ENCODE results near the gene ALDH3B1. TPM values are rescaled to one million over a fixed set of nuclear protein-coding genes. Genes with fewer than 3 reads are reported as not detected.
"Not testable (repeated sequence)": the region's sequence is repeated elsewhere in the genome, so short reads cannot be mapped to it uniquely, and the experiment has no call there.

Gene ALDH3B1, protein sequence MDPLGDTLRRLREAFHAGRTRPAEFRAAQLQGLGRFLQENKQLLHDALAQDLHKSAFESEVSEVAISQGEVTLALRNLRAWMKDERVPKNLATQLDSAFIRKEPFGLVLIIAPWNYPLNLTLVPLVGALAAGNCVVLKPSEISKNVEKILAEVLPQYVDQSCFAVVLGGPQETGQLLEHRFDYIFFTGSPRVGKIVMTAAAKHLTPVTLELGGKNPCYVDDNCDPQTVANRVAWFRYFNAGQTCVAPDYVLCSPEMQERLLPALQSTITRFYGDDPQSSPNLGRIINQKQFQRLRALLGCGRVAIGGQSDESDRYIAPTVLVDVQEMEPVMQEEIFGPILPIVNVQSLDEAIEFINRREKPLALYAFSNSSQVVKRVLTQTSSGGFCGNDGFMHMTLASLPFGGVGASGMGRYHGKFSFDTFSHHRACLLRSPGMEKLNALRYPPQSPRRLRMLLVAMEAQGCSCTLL
- 10 to 100 TPM in 2 of 6 donors, 1 to 10 TPM in 4; 3.2 to 13.7 (median 8.0) TPM for total RNA-seq
- polyA plus RNA-seq, result 1 to 10 TPM; 6.4 to 9.5 TPM

DNA sequence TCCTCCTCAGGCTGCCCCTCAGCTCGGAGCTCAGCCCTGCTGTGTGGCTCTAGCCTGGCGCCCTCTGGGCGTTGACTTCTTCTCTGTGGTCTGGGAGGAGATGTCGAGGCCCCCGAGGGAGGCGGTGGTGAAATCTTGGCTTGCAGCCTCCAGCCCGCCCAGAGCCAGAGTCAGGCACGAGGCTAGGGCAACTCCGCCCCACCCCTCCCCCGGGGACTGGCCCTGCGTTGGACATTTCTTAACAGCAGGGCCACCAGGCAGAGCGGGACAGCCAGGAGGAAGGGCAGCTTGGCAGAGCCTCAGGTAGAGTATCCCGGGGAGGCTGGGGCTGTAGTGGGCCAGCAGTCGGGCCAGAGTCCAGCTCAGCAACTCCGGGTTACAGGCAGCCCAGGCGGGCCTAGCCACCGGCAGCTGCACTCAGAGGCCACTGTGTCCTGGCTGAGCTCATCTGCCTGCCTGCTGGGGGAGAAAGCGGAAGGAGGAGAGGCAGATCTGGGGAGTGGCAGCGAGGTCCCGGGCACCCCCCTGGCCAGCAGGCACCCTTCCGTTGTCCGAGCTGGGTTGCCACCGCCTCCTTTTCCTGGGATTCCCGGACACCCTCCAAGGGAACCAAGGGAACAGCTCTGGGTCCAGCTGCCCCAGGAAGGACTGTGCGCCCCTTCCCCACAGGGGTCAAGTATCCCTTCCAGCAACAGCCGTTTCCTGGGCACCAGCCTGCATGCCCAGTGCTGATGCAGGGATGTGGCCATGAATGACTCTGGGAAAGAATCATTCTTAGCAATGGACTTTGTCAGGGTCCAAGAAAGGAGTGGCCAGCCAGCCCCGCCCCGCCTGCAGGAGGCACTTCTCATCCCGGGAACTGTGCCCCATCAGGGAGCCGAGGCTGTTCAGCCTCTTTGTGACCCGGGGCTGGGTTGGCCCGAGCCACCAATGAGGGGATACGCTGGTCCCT is at the start of gene ALDH3B1:
ALDH3B1 (plus strand) TSS at position 238 of the 952 bp plus-strand sequence. CDS start 4,971 bp downstream, outside the sequence.
- H3K36me3 ChIP-seq, result no peaks in the 10 kb centered on the region
- WGBS, 2 donors, result 7 to 14% methylated on average over 25 to 33 of the region's 33 CpGs
- H3K4me3 ChIP-seq, result peak within 1 kb of the TSS in 3 of 4 donors; percentile 1 to 35 (median 22)
- peaks cover 26 to 35% (median 27%) of the 10 kb centered on the region in 3 donors for H3K4me1 ChIP-seq
- ATAC-seq (peak; percentile 71 to 81 (median 80)), DNase-seq (peak; percentile 84 to 93 (median 89)), FAIRE-seq (no peak)
- no peaks in the 10 kb centered on the region for H3K27me3 ChIP-seq
- no peaks in the 10 kb centered on the region for H3K9me3 ChIP-seq
- intact Hi-C loops (cut with DNase I), result no loop called here
- H3K27ac ChIP-seq, result peak within 1 kb of the TSS; percentile 80 to 89 (median 84)
- TF ChIP-seq, protein P1, sequence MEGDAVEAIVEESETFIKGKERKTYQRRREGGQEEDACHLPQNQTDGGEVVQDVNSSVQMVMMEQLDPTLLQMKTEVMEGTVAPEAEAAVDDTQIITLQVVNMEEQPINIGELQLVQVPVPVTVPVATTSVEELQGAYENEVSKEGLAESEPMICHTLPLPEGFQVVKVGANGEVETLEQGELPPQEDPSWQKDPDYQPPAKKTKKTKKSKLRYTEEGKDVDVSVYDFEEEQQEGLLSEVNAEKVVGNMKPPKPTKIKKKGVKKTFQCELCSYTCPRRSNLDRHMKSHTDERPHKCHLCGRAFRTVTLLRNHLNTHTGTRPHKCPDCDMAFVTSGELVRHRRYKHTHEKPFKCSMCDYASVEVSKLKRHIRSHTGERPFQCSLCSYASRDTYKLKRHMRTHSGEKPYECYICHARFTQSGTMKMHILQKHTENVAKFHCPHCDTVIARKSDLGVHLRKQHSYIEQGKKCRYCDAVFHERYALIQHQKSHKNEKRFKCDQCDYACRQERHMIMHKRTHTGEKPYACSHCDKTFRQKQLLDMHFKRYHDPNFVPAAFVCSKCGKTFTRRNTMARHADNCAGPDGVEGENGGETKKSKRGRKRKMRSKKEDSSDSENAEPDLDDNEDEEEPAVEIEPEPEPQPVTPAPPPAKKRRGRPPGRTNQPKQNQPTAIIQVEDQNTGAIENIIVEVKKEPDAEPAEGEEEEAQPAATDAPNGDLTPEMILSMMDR (IDR thresholded peaks at IDR 0.05), result no peak

DNA sequence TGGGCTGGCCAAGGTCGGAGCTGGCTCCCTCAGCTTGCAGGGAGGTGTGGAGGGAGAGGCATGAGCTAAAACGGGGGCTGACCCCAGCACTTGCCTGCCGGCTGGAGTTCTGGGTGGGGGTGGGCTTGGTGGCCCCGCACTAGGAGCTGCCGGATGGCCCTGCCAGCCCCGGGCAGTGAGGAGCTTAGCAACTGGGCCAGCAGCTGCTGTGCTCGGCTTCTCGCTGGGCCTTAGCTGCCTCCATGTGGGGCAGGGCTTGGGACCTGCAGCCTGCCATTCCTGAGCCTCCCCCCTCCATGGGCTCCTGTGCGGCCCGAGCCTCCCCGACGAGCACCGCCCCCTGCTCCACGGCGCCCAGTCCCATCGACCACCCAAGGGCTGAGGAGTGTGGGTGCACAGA is 46.9 kb upstream of the ALDH3B1 start:
- intact Hi-C loops (cut with DNase I); DNase-seq; ATAC-seq; H3K27ac ChIP-seq; FAIRE-seq; H3K4me1 ChIP-seq; H3K9me3 ChIP-seq; H3K27me3 ChIP-seq; H3K36me3 ChIP-seq; H3K4me3 ChIP-seq: not testable (repeated sequence)
- 84 to 85% methylated on average over 13 to 16 of the region's 16 CpGs for WGBS, 2 donors

DNA sequence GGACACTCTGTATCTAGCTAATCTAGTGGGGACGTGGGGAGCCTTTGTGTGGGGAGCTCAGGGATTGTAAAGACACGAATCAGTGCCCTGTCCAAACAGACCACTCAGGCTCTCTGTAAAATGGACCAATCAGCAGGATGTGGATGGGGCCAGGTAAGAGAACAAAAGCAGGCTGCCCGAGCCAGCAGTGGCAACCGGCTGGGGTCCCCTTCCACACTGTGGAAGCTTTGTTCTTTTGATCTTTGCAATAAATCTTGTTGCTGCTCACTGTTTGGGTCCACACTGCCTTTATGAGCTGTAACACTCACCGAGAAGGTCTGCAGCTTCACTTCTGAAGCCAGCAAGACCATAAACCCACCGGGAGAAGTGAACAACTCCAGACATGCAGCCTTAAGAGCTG is 46.2 kb upstream of the ALDH3B1 start:
- H3K27me3 ChIP-seq; DNase-seq; H3K27ac ChIP-seq; H3K9me3 ChIP-seq; H3K36me3 ChIP-seq; H3K4me3 ChIP-seq; intact Hi-C loops (cut with DNase I); ATAC-seq; FAIRE-seq; H3K4me1 ChIP-seq: not testable (repeated sequence)
- 58 to 67% methylated on average over 6 of the region's 6 CpGs for WGBS, 2 donors

DNA sequence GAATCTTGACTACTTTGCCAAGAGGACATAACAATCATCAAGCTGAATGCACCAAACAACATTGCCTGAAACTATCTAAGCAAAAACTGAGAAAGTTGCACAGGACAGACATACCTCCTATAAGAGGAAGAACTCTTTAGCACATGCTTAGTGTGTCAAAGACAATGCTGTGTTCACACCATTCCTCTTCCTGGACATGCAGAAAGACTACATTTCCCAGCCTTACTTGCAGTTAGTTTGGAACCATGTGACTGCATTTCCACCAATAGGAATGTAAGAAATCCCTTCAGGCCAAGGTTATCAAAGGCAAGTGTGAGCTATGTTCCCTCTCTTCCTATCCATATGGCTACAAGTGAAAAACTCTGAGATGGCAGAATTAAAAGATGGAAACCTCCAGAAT is 45.4 kb upstream of the ALDH3B1 start:
- FAIRE-seq; intact Hi-C loops (cut with DNase I); H3K4me3 ChIP-seq: not testable (repeated sequence)

DNA sequence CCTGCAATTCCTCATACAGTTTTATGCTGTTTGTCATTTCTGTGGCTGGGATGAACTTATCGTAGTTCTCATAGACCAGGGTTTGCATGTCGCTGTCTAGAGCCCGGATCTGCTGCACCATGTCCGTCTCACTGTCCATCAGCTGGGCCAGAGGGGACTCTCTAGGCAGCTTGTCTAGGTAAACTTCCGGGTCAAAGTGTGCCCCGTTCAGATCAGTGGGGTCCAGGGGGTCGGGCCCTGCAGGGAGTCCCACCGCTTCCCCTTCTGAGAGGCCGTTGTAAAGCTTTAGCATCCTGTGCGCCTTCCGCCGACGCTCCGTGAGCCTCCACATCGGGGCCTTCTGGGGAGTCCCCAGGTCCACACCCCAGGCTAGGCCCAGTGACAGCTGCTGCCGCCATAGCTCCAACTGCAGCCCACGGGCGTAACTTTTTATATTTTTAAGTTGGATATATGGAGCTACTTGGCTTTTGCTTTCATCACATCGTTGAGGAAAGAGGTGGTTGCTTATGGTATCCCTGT is 44.2 kb upstream of the ALDH3B1 start:
- WGBS, 2 donors, result 89 to 91% methylated on average over 19 of the region's 19 CpGs
- not testable (repeated sequence) for DNase-seq, H3K4me3 ChIP-seq

More for the DNA sequence above, 45.4 kb upstream of the ALDH3B1 start:
- not testable (repeated sequence) for H3K36me3 ChIP-seq, H3K4me1 ChIP-seq, H3K9me3 ChIP-seq, H3K27ac ChIP-seq, DNase-seq, ATAC-seq, H3K27me3 ChIP-seq

DNA sequence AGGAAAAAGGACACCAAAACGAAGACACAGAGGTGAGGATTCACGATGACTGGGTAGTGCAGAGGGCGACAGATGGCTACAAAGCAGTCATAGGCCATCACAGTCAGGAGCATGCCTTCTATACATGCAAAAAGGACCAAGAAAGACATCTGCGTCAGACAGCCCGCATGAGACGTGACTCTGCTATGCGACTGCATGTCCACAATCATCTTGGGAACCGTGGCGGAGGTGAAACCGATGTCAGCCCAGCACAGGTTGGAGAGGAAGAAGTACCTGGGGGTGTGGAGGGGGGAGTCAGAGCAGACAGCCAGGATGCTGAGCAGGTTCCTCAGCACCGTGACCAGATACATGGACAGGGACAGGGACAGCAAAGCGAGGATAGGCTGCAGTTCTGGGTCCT is 35.4 kb upstream of the ALDH3B1 start:
- H3K4me3 ChIP-seq; H3K27me3 ChIP-seq; intact Hi-C loops (cut with DNase I); FAIRE-seq; H3K9me3 ChIP-seq; DNase-seq; H3K27ac ChIP-seq; ATAC-seq; H3K36me3 ChIP-seq; H3K4me1 ChIP-seq: not testable (repeated sequence)
- WGBS, 2 donors, result 80 to 87% methylated on average over 12 of the region's 12 CpGs

More for the DNA sequence above, 44.2 kb upstream of the ALDH3B1 start:
- H3K27ac ChIP-seq; H3K4me1 ChIP-seq; intact Hi-C loops (cut with DNase I); FAIRE-seq; H3K9me3 ChIP-seq; ATAC-seq; H3K27me3 ChIP-seq; H3K36me3 ChIP-seq: not testable (repeated sequence)

DNA sequence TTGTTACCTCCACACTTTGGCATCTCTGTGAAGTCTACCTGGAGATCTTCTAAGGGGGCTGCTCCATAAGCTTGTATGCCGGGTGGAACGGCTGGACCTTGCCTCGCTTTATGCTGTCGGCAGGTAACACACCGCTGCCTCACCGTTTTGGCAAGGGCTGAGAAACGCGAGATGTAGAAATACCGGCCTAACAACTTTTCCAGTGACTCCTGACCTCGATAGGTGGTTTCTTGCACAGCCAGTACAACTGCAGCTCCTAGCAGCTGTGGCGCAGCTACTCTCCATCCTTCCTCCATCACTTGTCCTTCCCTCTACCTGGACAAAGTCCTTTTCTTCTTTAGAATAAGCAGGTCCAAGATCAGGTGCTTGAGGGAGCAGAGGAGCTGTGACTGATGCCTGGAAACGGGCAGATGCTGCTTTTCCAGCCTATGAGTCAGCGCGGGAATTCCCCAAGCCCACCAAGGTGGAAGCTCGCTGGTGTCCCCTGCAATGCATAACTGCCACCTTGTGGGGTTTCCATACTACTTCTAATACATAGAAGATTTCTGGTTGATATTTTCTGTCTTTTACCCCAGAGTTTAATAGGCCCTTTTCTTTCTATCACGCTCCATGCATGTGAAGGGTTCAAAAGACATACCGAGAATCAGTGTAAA is 31.2 kb upstream of the ALDH3B1 start:
- 29 to 32% methylated on average over 17 of the region's 17 CpGs for WGBS, 2 donors
- H3K27me3 ChIP-seq; FAIRE-seq; H3K9me3 ChIP-seq; intact Hi-C loops (cut with DNase I); H3K4me1 ChIP-seq; H3K36me3 ChIP-seq: not testable (repeated sequence)
- Histone ChIP-seq H3K27ac (peak overlapping the region in 3 of 4 donors; percentile 31 to 47 (median 46)), H3K4me3 (peak overlapping the region in 2 of 4 donors; percentile 16 to 20)
- DNase-seq, result peak in 5 of 6 donors; percentile 78 to 91 (median 85)
- ATAC-seq, result peak in 3 of 4 donors; percentile 67 to 71 (median 70)

DNA sequence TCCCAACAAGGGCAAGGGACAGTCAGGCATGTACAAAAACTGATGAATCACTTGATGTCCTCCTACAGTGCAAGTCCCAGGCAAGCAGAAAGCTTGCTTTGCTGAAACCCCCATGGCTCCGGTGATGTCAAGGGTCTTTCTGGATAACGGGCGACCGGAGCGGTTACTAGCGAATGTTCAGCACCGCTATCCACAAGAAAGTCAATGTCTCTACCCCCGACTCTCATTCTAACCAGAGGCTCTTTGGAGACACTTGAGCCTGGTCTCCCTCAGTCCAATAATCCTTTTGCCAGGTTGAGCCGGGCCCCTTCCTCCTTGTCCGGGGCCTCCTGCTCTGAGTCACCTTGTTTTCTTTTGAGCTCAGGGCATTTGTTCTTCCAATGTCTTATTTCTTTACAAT is 28.9 kb upstream of the ALDH3B1 start:
- WGBS, 2 donors, result 94 to 97% methylated on average over 10 of the region's 10 CpGs
- intact Hi-C loops (cut with DNase I); ATAC-seq; H3K4me3 ChIP-seq; DNase-seq; H3K27ac ChIP-seq; H3K27me3 ChIP-seq; H3K9me3 ChIP-seq; H3K36me3 ChIP-seq; H3K4me1 ChIP-seq; FAIRE-seq: not testable (repeated sequence)

DNA sequence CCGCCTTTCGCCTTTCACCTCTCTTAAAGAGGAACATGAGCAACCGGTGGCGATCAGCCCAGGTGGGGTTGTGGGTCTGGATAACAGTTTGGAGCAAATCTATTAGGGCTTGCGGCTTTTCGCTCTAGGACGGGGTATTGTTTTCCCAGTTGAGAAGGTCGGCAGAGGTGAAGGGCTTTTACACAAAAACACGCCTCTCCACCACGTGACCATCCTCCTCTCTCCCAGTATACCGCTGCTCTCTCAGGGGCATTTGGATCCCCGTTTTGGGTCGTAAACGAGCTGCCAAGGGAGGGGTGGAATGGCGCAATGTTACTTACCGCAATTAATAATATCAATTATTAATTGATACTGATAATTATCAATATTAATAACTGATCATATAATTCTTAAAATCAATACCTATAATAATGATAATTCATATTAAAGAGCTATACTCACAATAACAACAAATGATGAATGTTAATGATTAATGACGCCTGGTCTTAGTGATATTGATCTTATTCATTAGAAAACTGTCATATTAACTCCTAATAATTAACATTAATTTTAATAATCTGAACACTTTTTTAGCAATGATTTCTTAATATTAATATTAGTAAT is 27.8 kb upstream of the ALDH3B1 start:
- FAIRE-seq, result not testable (repeated sequence)

More for the DNA sequence above, 27.8 kb upstream of the ALDH3B1 start:
- H3K27ac ChIP-seq; ATAC-seq; DNase-seq; H3K4me3 ChIP-seq; intact Hi-C loops (cut with DNase I); H3K27me3 ChIP-seq; H3K4me1 ChIP-seq; H3K9me3 ChIP-seq; H3K36me3 ChIP-seq: not testable (repeated sequence)
- WGBS, 2 donors, result 74 to 76% methylated on average over 17 of the region's 17 CpGs

All from pancreas (tissue), 10 donors.